PFSK-1 (cell line): ENCODE measurements around the gene IL34.

ENCODE experiments used
- POLR2AphosphoS5 ChIP-seq: IDR thresholded peaks from 2 replicates; pipeline ENCODE4 v1.6.1; 2012; ENCODE audit warnings: low read depth, mild to moderate bottlenecking, control low read depth, low read length, moderate library complexity
- REST ChIP-seq, 2 experiments: IDR thresholded peaks; 2 replicates each; pipeline versions ENCODE4 v1.6.1 to v1.8.0; 2011 to 2012; ENCODE audit warnings: low read depth in 2 of 2, low read length in 2 of 2, control low read depth in 1 of 2, inconsistent platforms in 1 of 2, mild to moderate bottlenecking in 1 of 2, moderate library complexity in 1 of 2; ENCODE audit not compliant: insufficient read depth in 1 of 2
- SIN3A ChIP-seq: IDR thresholded peaks from 2 replicates; pipeline ENCODE4 v1.6.1; 2012; ENCODE audit warnings: mild to moderate bottlenecking, low read length, moderate library complexity, borderline replicate concordance; ENCODE audit not compliant: insufficient read depth

- no peak for TF ChIP-seq POLR2AphosphoS5
- TF ChIP-seq REST (IDR thresholded peaks at IDR 0.05; ENCODE audit: insufficient read depth in 1 of 2, low read depth in 2 of 2, low read length in 2 of 2) = no peak
- no peak for TF ChIP-seq SIN3A
These were observed 41.9 kb downstream of the IL34 start for GRCh38 chr16:70688246-70688742.
